Activated CD4-positive, CD25-positive, alpha-beta regulatory T cell treated with anti-CD3 and anti-CD28 coated beads, Interleukin-2, amount 50 U/mL, for 72 hours (primary cell): ENCODE results near the gene POLD4.

ENCODE experiments used
- DNase-seq: peaks from one replicate; pipeline ENCODE4 v3.0.0; 2021

Gene POLD4

DNA sequence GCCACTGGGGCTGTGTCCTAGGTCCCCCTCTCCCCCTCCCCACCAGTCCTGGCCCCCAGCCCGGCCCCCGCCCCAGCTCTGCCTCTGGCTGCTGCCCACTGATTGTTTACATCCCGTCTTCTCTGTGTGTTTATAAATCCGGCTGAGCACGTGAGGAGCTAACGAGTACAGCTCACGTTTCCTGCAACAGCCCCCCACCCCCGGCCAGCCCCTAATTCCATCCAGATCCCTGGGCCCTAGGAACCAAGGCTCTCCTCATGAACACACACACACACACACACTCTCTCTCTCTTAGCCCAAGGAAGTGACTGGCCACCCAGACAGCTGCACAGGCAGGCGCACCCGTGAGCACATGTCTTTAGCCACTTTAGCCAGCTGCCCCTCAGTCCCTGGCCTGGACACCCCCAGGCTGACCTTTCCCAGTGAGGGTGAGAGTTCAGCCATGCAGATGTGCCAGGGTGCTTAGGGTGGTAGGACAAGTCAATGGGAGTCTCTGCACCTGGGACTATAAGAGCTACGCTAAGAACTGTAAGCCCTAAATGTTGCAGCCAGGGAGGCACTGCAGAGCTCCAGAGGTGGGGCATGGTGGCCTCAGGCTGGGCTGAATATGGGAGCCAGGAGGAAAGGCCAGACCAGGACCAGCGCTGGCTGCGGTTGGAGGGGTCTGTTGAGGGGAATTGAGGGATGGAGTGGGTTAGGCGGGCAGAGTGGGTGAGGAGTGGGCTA, 17.2 kb upstream of the POLD4 start:
- no peak for DNase-seq

DNA sequence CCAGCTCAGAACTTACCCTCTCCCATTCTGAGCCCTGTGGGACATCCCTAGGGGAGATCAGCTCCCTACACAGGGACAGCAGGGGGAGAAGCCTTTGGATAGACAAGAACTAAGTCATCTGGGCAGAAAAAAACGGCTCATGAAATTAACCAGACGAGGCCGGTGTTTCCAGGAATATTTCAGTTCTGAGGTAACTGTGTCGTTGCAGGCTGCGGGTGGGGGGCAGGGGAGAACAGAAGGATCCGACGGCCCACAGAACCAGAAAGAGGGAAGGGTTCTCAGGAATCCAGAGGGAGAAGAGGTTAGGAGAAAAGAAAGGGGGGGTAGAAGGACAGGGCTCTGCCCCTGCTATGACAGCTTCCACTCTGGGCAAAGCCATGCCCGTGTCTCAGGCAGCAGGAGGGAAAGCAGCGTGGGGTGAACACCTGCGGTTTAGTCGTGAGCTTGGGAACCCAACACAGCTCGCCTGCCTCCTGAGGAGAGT, 16.5 kb upstream of the POLD4 start:
- no peak for DNase-seq

DNA sequence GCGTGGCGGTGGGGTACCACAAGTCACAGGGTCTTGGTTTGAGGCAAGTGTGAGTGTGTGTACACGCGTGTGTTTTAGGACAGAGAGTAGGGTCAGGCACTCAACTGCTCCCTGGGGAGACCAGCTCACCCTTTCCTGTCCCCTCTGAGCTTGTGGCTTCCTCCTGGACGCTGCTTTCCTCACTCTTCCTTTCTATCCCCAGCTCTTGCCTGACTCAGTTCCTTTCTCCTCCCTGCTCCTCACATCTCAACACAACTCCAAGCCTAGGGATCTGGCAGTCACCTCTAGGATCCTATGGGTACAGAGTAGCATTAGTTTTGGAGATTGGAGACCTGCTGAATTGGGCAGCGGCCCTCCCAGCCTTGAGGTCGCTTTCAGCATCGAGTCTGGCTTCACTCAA, 15.9 kb upstream of the POLD4 start:
- no peak for DNase-seq

DNA sequence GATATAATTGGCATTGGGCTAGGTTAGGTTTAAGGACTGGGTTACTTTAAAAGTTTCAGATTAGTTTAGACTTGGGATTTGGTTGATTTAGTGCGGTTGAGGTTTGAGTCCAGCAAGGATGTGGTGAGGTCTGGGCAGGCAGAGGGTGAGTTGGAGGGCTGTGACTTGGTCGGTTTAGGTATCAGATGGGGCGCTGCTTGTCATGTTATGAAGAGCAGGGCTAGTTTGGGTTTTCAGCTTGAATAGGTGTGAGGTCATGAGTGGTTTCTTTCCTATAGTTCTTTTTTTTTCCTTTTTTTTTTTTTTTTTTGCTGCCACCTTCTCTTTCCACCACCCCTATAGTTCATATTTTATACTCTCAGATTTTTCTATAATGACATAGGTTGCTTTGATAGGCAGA, 15.3 kb upstream of the POLD4 start:
- no peak for DNase-seq

DNA sequence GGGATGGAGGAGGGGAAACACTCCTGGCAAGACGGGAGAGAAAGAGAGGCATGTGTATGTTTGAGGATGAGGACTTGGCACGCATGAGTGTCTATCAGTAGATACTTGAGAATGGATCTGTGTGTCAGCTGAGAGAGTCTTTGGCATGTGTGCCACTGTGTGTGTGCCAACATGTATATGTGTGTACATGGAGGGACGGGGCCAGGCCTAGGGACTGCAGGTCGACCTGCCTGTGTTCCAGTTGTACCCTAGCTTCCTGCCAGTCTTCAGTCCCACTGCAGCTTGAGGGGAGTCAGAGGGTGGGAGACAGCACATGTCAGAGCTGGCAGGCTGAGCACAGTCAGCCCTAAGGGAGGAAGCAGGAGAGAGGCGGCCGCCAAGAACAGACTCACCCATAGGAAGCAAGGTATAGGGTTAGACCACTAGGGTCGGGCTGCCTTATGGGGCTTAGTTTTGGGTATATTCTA, 14.4 kb upstream of the POLD4 start:
- DNase-seq = no peak

DNA sequence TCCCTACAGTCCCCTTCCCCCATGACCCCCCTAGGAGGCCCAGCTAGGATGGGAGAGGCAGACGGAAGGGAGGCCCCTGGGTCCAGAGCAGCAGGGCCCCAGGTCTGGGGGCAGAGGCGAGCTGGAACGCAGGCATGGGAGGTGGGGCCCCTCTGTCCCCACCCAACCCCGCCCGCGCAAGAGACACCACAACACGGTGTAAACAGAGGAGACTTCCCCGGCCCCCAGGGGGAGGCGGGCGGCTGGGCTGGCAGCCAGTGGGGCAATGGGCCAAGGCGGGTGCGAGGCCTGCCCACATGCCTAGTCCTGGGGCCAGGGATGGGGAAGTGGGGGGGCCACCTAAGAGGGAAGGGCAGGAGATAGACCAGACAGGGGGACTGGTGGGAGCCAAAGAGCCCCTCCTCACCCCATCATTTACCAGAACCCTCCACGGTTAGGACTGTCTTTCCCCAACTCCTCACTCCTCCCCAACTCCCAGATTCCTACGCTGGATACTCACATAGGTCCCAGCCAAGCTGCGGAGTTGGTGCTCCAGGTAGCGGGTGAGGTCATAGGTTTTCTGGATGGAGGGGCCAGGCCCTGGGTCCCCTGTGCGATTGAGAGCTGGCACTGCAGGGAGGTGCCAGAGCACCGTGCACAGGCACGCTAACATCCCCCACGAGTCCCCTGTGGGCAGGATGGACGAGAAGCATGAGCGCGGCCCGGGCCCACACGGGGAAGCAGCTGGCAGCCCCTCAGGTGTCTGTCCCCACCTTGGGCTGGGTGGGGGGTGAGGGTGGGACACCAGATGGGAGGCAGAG, 13.8 kb upstream of the POLD4 start:
- no peak for DNase-seq

DNA sequence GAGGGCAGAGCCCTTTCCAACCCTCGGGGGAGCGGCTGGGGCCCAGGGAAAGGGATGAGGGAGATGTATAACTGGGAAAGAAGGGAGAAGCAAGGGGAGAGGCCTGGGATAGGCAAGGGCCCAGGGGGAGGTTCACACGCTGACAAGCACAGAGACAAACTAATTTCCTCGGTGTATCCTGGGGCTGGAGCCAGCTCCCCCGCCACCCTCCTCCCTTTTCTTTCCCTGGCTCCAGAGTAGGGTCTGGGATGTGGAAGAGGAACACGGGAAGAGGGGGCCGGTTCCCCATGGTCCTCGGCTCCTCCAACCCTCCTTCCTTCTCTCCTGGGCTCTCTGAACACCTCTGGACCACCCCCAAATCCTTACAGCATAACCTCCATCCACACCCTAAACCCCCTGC, 13.2 kb upstream of the POLD4 start:
- DNase-seq = no peak

DNA sequence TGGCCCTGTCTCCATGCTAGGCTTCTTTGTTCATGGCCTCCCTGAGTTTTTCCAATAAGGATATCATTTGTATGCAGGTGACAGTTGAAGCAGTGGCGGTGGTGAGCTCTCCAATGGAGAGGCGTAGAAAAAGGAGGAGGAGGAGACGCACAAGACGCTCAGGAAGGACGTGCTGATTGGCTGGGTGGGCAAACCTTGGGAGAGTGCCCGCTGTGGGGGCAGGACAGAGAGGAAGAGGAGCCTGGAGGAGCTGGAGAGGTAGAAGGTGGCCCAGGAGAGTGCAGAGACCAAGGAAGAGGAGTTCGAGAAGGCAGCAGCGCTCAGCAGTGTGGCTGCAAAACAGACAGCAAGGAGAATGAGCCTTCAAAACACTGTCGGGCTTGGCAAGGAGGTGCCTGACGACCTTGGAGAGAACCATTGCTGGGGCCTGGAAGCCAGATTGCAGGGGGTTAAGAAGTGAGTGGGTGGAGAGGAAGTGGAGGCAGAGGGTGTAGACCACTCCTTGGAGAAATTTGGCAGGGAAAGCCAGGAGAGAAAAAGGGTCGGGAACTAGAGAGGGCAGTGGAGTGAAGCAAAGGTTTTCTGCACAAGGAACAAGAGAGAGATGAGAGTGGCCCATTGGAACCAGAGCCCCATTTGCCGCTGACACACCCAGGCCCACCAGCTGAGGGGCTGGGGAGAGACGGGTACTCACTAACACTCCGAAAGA, 12.5 kb upstream of the POLD4 start:
- no peak for DNase-seq

DNA sequence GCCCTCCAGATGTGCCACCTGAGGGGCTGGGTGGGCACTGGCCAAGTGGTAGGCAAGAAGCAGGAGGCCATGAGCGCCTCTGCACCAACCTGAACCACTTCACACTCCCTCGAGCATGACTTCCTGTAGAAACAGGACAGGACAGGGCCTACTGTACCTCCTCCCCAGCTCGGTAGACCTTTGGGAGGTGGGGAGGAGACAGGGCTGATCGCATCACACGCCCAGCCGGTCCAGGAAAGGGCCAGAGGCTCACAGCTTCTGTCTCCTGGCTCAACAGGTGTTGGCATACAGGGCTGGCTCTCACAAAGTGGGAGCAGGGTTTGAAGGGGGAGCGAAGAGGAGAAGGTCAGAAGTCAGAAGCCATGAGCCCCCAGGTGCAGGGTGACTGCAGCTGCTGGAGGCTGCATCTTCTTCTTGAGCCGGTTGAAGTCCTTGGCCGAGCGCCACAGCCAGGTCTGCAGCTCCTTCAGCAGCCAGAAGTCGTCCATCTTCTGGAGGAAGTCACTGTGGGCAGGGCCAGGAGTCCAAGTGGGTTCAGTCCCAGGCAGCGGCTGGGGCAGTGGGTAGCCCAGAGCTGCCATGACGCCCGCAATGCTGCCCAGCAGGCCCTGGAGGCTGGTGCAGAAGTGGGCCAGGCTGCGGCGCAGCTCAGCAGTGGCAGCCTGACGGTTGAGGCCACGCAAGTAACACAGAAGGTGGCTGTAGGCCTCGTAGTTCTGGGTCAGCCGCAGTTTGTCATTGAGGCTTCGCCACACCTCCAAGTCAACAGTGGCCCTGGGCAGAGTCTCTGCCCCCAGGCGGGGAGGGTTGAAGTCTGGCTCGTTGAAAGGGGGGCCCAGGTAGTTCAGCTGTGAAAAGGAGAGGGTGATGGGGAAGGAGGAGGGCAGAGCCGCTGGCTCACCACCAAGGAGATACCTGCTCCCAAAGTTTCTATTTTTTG, 11.7 kb upstream of the POLD4 start:
- DNase-seq = no peak

DNA sequence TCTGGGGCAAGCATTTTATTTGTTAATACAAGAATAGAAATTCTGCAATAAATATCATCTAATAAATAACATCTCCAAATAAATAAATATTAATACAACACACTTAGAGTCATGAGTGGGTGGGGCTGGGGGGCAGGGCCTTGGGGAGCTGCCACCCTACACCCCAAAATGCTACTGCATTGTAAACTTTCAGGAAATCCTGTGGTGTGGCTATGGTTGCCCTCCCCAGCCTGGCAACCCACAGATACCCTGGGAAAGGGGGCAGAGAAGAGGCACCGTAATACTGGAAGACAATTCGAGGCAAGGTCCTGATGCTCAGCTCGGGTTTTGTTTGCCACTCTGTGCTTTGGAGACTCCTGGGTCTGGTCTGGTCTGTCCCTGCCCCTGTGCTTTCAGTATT, 10.8 kb upstream of the POLD4 start:
- DNase-seq = no peak

DNA sequence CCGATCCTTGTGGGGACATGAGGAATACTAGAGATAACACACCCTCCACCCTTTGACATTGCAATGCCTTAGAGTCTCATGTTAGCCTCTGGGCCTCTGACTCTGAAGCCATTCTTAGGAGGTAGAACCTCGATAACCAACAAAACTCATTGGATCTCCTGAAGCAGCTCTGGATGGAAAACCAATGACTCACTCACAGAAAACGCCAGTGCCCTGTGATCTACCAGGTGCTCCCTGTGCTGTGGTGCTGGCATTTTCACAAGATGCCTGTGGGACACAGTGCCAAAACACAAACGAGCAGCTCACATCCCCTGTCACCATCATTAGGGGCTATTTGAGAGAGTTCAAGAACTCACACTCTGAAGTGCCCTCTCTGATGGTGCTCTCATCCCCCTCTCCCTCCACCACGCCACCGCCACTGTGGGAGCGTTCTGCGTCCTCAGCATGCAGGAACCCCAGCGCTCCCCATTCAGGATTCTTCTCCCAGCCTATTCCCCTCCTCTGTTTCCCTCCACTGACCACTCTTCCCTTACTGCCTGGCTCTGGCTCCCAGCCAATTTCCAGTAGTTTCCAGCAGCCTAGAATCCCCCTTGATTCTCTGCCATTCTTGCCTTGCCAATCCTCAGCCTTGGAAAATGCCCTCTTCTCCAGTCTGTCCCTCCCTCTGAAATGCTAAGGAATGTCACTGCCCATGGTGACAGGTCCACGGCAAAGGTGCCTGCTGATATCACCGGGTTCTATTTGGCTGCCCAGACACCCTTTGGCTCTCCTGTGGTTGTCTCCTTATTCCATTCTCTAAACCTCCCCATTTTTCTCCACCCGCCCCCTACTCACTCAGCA, 4.7 kb upstream of the POLD4 start:
- DNase-seq = no peak

DNA sequence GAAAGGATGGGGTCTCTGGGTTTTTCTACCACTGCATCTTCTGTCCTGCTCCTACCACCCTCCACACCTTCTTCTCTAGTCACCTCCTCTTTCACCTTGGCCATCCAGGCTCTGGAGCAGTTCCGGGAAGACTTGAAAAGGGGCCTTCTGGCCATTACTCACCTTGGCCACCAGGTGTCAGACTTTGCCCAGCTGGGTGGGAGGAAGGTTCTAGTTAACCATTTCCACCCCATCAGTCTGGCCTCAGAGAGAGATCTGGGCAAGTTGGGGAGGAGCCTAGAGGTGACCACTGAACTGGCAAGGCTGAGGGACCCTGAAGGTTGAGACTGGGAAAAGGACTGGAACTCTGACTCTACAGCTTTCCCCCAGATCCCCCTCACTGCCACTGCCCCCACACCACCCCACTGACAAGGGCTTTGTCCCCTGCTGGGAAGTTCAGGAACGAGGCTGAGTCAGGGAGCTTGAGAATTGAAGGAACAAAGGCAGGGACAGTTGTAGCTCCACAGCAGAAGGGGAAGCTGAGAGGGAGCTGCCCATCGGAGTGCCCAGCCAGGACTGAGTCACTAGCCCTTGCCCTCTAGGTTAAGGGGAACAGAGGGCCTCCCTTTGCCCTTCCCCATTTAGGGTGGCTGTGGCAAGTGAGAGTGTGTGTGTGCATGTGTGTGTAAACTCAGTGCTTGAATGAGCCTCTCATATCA, 3.7 kb upstream of the POLD4 start:
- peak; percentile 68 for DNase-seq

DNA sequence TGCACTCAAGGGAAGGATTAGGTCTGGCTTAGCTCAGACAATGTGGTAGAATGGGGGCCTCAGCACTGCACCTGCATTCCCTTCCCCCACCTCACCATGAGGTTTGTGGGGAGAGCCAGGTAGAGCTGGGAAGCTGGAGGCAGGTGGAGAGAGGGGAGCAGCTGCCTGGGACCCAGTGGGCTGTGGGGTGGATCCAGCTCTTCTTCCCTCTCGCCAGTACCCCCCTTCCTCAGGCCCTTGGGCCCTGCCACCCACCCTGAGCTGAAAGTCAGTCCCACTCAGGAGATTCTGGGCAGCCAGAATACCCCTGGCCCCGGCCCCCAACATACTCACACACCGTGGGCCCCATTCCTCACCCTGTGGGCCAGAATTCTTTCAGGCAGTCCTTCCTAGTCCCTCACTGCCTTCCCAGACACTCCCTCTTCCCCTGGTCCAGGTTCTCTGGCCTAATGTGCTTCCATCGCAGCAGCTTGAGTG, 3.1 kb upstream of the POLD4 start:
- DNase-seq = no peak

DNA sequence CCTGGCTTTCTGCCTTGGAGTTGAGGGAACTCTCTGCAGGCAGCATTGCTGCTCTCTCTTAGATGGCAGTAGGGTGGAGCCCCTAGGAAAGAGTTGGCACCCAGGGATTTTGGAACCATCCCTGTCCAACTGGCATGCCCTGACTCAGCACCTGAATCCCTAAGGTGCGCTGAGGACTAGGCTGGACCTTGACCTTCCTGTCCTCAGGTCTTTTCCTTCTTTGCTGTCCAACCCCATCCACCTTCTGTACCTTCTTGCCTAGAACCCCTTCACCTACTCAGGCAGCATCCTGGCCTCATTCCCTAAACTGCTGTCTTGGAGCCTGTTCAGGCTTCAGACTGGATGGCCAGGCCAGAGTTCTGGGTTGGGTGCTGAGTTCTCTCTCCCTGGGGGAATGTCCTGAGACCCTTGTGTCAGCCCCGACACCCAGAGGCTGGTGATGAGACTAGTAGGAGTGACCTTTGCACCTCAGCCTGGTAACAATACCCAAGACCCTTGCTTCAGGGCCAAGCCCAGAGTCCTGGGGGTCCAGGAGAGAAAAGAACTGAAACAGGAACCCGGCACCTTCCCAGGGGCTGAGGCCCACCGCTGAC, 2.5 kb upstream of the POLD4 start:
- no peak for DNase-seq

DNA sequence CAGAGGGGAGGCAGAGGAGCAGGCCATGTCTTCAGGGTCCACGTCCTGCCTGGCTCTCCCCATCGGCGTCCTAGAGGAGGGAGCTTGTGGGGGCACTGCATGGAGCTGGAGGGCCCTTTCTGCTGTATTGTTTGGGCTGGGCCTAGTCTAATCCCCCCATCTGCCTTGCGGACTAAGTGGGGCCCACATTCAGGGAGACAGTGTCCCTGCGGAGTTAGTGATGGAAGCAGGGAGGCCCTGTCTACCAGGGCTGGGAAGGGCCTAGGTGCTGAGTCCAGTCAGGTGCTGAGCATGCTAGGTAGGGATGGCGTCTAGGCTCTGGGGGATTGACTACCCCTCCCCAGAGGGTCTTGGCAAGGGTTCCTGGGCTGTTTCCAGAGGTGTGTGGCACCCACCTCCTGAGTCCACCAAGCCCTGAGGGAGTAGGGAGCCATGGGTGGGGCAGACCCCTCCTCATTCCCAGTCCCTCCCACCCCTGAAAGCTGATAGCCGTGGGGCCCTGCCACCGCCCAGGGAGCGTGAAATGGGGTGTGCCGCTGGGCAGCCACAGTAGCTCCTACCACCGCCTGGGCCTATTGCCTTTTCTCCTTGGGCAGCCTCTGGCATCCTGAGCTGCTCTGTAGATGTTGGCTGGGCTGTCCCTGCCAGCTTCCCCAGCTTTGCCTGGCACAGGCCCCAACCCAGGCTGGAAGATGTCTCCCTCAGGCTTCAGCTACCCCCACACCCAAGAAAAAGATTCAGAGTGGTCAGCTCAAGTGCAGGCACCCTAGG, 1.9 kb upstream of the POLD4 start:
- DNase-seq = no peak

DNA sequence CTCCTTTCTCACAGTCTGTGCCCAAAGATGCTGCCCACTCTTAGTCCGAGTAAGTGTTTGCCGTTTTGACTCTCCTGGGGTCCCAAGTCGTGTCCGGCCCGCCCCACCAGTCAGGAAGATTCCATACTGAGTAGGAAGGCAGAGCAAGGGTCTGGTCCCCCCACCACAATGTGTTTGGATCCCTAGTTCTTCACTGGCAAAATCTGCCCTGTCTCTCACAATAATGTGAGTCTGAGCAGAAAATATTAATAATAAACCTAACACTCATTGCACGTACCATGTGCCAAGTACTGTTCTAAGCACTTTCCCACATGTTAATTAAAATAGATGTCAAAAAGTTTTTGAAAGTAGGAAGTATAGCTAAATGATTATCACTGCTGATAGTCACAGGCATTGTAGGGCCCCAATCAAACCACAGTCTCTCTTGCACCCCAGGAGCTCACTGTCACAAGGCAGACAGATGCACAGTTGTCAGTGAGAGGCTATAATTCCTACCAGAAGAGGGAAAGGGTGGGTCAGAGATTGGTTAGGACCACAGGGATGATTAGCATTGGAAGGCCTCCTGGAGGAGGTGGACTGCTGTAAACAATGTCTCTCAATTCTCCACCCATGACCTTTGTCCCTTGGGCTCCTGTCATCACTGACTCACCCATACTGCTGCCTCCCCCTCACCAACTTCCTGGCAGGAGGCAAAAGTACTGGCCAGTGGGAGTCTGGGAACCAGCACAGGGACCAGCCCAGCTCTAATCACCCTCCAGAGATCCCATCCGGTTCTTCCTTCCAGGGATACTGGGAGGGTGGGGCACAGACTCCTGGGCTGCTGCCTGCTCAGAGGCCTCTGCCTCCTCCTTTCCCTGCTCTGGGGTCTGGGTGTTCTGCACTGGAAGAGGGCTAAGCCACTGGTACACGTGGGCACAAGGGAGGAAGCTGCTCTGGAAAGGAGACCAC, 1.0 kb upstream of the POLD4 start:
- no peak for DNase-seq

DNA sequence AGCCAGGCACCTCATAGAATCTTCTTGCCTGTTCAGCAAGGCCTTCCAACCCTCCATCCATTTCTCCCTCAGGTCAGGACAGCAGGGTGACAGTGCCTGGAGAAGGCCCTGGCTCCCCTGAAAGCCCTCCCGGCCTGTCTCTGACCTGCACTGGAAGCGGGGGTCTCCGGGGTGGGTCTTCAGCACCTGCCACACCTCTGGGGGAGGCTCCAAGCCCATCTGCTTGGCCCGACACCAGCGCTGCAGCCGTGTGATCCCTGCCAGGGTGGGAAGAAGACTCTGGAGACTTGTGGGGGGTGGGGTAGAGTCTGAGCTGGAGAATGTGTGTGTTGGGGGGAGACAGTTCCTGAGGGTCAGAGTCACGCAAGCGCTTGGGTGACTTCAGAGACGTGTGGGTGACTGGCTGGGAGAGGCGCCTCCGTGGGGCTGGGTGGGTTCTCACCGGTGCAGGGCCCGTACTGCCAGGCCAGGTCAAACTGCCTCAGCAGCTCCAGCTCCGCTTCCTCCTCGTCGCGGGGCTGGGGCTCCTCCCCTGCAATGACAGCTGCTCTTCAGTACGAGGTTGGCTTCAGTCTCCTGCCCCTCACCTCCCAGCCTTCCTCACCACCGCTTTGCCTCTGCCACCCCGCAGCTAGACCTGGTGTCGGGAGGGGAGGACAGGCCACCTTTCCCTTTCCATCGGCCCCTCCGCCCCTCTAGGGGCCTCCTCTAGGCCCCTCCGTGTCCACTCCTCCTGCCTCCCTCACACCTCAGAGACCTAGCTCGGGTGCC, 615 bp downstream of the POLD4 start:
- DNase-seq = no peak
